Measurements from ENCODE around the gene CLPTM1L.
"Not testable (repeated sequence)": the region's sequence is repeated elsewhere in the genome, so short reads cannot be mapped to it uniquely, and the experiment has no call there.

The CLPTM1L gene

DNA sequence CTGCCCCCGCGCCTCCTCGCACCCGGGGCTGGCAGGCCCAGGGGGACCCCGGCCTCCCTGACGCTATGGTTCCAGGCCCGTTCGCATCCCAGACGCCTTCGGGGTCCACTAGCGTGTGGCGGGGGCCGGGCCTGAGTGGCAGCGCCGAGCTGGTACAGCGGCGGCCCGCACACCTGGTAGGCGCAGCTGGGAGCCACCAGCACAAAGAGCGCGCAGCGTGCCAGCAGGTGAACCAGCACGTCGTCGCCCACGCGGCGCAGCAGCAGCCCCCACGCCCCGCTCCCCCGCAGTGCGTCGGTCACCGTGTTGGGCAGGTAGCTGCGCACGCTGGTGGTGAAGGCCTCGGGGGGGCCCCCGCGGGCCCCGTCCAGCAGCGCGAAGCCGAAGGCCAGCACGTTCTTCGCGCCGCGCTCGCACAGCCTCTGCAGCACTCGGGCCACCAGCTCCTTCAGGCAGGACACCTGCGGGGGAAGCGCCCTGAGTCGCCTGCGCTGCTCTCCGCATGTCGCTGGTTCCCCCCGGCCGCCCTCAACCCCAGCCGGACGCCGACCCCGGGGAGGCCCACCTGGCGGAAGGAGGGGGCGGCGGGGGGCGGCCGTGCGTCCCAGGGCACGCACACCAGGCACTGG, 50.6 kb downstream of the CLPTM1L start:
- Histone ChIP-seq H3K4me1 (ENCODE audit: control insufficient read depth, insufficient read depth, low read length) (peaks cover 3% of the 10 kb centered on the region; the same call in 1 of the 2 replicates), H3K27ac (ENCODE audit: low read depth, low read length) (no peak overlapping the region), H3K36me3 (ENCODE audit: control insufficient read depth, insufficient read depth, low read length) (no peaks in the 10 kb centered on the region), H3K9ac (ENCODE audit: low read length) (peak overlapping the region; percentile 44), H3K9me3 (ENCODE audit: control insufficient read depth, insufficient read depth, low read depth, low read length) (no peaks in the 10 kb centered on the region), H3K4me3 (ENCODE audit: low read depth, low read length) (peak overlapping the region; percentile 75), H3K27me3 (ENCODE audit: control insufficient read depth, insufficient read depth, low read length) (peaks cover 36% of the 10 kb centered on the region)

DNA sequence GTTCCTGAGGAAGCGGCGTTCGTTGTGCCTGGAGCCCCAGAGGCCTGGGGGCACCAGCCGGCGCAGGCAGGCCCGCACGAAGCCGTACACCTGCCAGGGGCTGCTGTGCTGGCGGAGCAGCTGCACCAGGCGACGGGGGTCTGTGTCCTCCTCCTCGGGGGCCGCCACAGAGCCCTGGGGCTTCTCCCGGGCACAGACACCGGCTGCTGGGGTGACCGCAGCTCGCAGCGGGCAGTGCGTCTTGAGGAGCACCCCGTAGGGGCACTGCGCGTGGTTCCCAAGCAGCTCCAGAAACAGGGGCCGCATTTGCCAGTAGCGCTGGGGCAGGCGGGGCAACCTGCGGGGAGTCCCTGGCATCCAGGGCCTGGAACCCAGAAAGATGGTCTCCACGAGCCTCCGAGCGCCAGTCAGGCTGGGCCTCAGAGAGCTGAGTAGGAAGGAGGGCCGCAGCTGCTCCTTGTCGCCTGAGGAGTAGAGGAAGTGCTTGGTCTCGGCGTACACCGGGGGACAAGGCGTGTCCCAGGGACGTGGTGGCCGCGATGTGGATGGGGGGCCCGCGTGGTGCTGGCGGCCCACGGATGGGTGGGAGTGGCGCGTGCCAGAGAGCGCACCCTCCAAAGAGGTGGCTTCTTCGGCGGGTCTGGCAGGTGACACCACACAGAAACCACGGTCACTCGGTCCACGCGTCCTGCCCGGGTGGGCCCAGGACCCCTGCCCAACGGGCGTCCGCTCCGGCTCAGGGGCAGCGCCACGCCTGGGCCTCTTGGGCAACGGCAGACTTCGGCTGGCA, 51.3 kb downstream of the CLPTM1L start:
- H3K4me1 ChIP-seq (ENCODE audit: control insufficient read depth, insufficient read depth, low read length), result peaks cover 3% of the 10 kb centered on the region; the same call in 1 of the 2 replicates
- H3K27ac ChIP-seq (ENCODE audit: low read depth, low read length), result no peak overlapping the region
- peak overlapping the region; percentile 75; the same call in 1 of the 2 replicates for H3K4me3 ChIP-seq (ENCODE audit: low read depth, low read length)

DNA sequence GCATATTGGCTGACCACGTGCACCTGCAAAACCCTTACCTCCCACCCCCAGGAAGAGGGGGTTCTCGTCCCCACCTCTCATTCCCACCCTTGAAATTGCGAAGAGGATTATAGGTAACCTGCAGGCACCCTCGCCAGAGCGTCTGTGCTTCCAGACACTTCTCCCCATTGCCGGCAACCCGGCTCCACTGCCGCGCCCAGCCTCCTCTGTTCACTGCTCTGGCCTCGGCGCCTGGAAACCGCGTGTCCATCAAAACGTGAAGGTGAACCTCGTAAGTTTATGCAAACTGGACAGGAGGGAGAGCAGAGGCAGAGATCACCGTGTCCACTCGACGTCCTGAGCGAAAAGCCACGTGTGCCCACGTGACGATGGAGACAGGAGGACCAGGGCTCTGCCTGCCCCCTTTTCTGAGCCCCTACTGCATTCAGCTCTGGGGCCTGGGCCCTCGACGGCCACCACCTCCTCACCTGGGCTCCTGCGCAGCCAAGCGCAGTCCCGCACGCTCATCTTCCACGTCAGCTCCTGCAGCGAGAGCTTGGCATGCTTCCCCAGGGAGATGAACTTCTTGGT, 52.0 kb downstream of the CLPTM1L start:
- Histone ChIP-seq H3K9me3 (ENCODE audit: control insufficient read depth, insufficient read depth, low read depth, low read length) (no peaks in the 10 kb centered on the region), H3K27me3 (ENCODE audit: control insufficient read depth, insufficient read depth, low read length) (peaks cover 36% of the 10 kb centered on the region), H3K36me3 (ENCODE audit: control insufficient read depth, insufficient read depth, low read length) (peaks cover 9% of the 10 kb centered on the region), H3K4me1 (ENCODE audit: control insufficient read depth, insufficient read depth, low read length) (peaks cover 3% of the 10 kb centered on the region; the same call in 1 of the 2 replicates), H3K4me3 (ENCODE audit: low read depth, low read length) (no peak overlapping the region), H3K9ac (ENCODE audit: low read length) (no peak overlapping the region), H3K27ac (ENCODE audit: low read depth, low read length) (no peak overlapping the region)

More for the DNA sequence above, 51.3 kb downstream of the CLPTM1L start:
- Histone ChIP-seq H3K36me3 (ENCODE audit: control insufficient read depth, insufficient read depth, low read length) (peaks cover 2% of the 10 kb centered on the region; the same call in 1 of the 2 replicates), H3K27me3 (ENCODE audit: control insufficient read depth, insufficient read depth, low read length) (peaks cover 36% of the 10 kb centered on the region), H3K9me3 (ENCODE audit: control insufficient read depth, insufficient read depth, low read depth, low read length) (no peaks in the 10 kb centered on the region), H3K9ac (ENCODE audit: low read length) (no peak overlapping the region)

DNA sequence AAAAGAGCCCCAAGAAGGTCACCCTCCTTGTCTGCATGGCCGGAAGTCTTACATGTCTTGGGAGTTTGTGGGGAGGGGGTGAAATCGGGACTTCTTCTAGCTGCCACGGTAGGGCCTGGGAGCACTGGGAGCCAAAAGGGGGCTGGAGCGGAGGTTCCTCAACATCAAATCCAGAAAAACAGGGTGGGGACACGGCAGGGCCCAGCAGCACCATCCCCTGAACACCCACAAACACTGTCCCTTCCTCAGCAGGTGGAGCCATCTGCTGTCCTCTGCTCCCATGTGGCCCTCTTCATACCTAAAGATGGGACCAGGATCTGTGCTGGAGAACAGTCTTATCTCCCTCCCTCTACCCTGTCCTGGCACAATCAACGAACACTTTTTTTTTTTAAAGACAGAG, 52.8 kb downstream of the CLPTM1L start:
- Histone ChIP-seq H3K9ac (ENCODE audit: low read length) (no peak overlapping the region), H3K4me3 (ENCODE audit: low read depth, low read length) (no peak overlapping the region), H3K4me1 (ENCODE audit: control insufficient read depth, insufficient read depth, low read length) (peaks cover 3% of the 10 kb centered on the region; the same call in 1 of the 2 replicates)

DNA sequence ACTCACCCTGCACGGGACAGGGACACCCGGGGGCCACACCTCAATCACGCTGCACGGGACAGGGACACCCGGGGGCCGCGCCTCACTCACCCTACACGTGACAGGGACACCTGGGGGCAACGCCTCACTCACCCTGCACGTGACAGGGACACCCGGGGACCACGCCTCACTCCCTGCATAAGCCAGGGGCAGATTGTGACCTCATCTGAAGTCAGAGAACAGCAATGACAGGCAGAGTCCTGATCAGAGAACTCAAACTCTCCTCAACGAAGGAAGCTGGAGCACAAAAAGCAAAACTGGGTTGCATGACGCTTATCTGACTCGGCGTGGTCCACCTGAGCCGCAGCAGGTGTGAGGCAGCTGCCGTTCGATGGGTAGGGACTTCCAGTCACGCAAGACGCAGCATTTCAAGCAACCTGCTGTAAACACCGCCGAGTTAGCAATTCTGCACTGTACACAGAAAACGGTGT, 53.3 kb downstream of the CLPTM1L start:
- H3K4me1 ChIP-seq (ENCODE audit: control insufficient read depth, insufficient read depth, low read length), result peaks cover 3% of the 10 kb centered on the region; the same call in 1 of the 2 replicates
- no peak overlapping the region for H3K9ac ChIP-seq (ENCODE audit: low read length)
- no peaks in the 10 kb centered on the region for H3K9me3 ChIP-seq (ENCODE audit: control insufficient read depth, insufficient read depth, low read depth, low read length)
- no peak overlapping the region for H3K4me3 ChIP-seq (ENCODE audit: low read depth, low read length)
- peaks cover 9% of the 10 kb centered on the region for H3K36me3 ChIP-seq (ENCODE audit: control insufficient read depth, insufficient read depth, low read length)
- H3K27ac ChIP-seq (ENCODE audit: low read depth, low read length), result no peak overlapping the region
- H3K27me3 ChIP-seq (ENCODE audit: control insufficient read depth, insufficient read depth, low read length), result peaks cover 30% of the 10 kb centered on the region

More for the DNA sequence above, 52.8 kb downstream of the CLPTM1L start:
- Histone ChIP-seq H3K27ac (ENCODE audit: low read depth, low read length) (no peak overlapping the region), H3K27me3 (ENCODE audit: control insufficient read depth, insufficient read depth, low read length) (peaks cover 34% of the 10 kb centered on the region), H3K9me3 (ENCODE audit: control insufficient read depth, insufficient read depth, low read depth, low read length) (no peaks in the 10 kb centered on the region), H3K36me3 (ENCODE audit: control insufficient read depth, insufficient read depth, low read length) (peaks cover 9% of the 10 kb centered on the region)

DNA sequence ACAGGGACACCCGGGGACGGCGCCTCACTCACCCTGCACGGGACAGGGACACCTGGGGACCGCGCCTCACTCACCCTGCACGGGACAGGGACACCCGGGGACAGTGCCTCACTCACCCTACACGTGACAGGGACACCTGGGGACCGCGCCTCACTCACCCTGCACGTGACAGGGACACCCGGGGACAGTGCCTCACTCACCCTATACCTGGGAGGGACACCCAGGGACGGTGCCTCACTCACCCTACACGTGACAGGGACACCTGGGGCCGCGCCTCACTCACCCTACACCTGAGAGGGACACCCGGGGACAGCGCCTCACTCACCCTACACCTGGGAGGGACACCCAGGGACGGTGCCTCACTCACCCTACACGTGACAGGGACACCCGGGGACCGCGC, 53.9 kb downstream of the CLPTM1L start:
- H3K36me3 ChIP-seq (ENCODE audit: control insufficient read depth, insufficient read depth, low read length); H3K27ac ChIP-seq (ENCODE audit: low read depth, low read length); H3K4me3 ChIP-seq (ENCODE audit: low read depth, low read length); H3K4me1 ChIP-seq (ENCODE audit: control insufficient read depth, insufficient read depth, low read length); H3K9me3 ChIP-seq (ENCODE audit: control insufficient read depth, insufficient read depth, low read depth, low read length); H3K9ac ChIP-seq (ENCODE audit: low read length): not testable (repeated sequence)
- H3K27me3 ChIP-seq (ENCODE audit: control insufficient read depth, insufficient read depth, low read length), result peaks cover 23% of the 10 kb centered on the region

DNA sequence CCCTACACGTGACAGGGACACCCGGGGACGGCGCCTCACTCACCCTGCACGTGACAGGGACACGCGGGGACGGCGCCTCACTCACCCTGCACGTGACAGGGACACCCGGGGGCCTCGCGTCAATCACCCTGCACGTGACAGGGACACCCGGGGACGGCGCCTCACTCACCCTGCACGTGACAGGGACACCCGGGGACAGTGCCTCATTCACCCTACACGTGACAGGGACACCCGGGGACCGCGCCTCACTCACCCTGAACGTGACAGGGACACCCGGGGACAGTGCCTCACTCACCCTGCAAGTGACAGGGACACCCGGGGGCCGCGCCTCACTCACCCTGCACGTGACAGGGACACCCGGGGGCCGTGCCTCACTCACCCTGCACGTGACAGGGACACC, 55.3 kb downstream of the CLPTM1L start:
- Histone ChIP-seq H3K27me3 (ENCODE audit: control insufficient read depth, insufficient read depth, low read length) (peaks cover 11% of the 10 kb centered on the region), H3K36me3 (ENCODE audit: control insufficient read depth, insufficient read depth, low read length) (peaks cover 12% of the 10 kb centered on the region)
- H3K27ac ChIP-seq (ENCODE audit: low read depth, low read length); H3K9me3 ChIP-seq (ENCODE audit: control insufficient read depth, insufficient read depth, low read depth, low read length); H3K4me1 ChIP-seq (ENCODE audit: control insufficient read depth, insufficient read depth, low read length); H3K4me3 ChIP-seq (ENCODE audit: low read depth, low read length); H3K9ac ChIP-seq (ENCODE audit: low read length): not testable (repeated sequence)

DNA sequence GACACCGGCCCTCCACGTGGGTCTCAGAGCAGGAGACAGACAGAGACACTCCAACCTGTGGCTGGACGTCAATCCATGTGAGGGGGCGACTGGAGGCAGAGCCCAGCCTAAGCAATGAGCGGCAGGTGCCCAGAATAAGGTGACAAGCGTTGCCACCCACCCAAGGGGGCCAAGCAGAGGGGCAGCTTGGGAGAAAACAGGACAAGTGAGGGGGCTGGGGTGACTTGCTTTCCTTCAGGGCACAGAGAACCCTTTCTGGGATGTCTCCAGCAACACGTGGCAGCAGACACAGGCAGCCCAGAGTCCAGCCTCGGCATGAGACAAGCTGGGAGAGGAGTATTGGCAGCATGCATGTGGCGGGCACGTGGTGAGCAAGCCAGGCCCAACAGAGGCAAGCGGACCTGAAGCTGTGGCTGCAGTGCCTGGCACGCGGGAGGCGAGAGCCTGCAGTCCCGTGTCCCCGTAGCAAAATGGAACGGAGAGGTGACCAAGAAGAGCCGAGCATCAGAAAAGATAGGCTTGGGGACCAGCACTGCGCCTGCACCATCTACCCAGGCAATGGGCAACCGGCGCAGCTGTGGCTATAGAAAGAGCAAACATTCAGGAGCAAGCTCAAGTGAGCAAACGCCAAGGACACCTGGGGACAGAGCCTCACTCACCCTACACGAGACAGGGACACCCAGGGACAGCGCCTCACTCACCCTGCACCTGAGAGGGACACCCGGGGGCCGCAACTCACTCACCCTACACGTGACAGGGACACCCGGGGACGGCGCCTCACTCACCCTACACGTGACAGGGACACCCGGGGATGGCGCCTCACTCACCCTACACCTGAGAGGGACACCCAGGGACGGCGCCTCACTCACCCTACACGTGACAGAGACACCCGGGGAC, 56.2 kb downstream of the CLPTM1L start:
- Histone ChIP-seq H3K27me3 (ENCODE audit: control insufficient read depth, insufficient read depth, low read length) (peaks cover 2% of the 10 kb centered on the region; the same call in 1 of the 2 replicates), H3K9me3 (ENCODE audit: control insufficient read depth, insufficient read depth, low read depth, low read length) (no peaks in the 10 kb centered on the region), H3K4me3 (ENCODE audit: low read depth, low read length) (no peak overlapping the region), H3K27ac (ENCODE audit: low read depth, low read length) (no peak overlapping the region), H3K36me3 (ENCODE audit: control insufficient read depth, insufficient read depth, low read length) (peaks cover 12% of the 10 kb centered on the region), H3K9ac (ENCODE audit: low read length) (no peak overlapping the region), H3K4me1 (ENCODE audit: control insufficient read depth, insufficient read depth, low read length) (no peaks in the 10 kb centered on the region)

DNA sequence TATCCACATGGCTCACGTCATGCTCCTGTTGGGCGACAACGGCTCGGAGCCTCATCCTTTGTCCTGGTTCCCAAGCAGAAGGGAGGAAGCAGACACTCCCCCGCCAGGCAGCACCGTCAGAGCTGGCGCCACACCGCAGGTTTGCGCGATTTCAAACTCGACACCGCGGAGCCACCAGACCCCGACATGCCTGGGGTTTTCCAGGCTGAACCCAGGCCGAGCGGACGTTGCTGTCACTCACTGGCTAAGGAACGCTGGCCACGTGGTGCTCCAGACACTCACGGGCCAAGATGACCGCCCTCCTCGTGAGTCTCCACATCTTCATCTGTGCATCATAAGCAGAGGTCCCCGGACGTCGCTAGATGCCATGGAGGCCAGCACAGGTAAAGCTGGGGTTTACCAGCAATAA, 59.0 kb downstream of the CLPTM1L start:
- Histone ChIP-seq H3K27me3 (ENCODE audit: control insufficient read depth, insufficient read depth, low read length) (no peaks in the 10 kb centered on the region), H3K9me3 (ENCODE audit: control insufficient read depth, insufficient read depth, low read depth, low read length) (no peaks in the 10 kb centered on the region), H3K36me3 (ENCODE audit: control insufficient read depth, insufficient read depth, low read length) (peaks cover 12% of the 10 kb centered on the region), H3K4me1 (ENCODE audit: control insufficient read depth, insufficient read depth, low read length) (no peaks in the 10 kb centered on the region), H3K9ac (ENCODE audit: low read length) (no peak overlapping the region), H3K4me3 (ENCODE audit: low read depth, low read length) (no peak overlapping the region), H3K27ac (ENCODE audit: low read depth, low read length) (no peak overlapping the region)

DNA sequence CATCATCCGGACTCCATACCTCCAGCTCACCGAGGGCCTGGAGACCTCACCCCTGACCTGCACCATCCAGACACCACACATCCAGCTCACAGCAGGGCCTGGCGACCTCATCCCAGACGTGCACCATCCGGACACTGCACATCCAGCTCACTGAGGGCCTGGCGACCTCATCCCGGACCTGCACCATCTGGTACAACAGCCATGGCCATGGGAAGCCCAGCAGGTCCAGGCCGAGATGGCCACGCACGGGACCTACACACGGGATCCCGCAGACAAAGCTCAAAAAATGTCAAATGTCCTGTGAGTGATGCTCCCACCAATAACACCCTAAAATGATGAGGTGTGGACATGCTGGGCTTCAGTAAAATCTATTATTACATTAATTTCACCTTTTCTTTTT, 59.8 kb downstream of the CLPTM1L start:
- H3K9me3 ChIP-seq (ENCODE audit: control insufficient read depth, insufficient read depth, low read depth, low read length), result no peaks in the 10 kb centered on the region
- H3K27me3 ChIP-seq (ENCODE audit: control insufficient read depth, insufficient read depth, low read length), result no peaks in the 10 kb centered on the region
- no peak overlapping the region for H3K4me3 ChIP-seq (ENCODE audit: low read depth, low read length)
- H3K36me3 ChIP-seq (ENCODE audit: control insufficient read depth, insufficient read depth, low read length), result peaks cover 12% of the 10 kb centered on the region
- H3K27ac ChIP-seq (ENCODE audit: low read depth, low read length), result no peak overlapping the region
- no peak overlapping the region for H3K9ac ChIP-seq (ENCODE audit: low read length)
- H3K4me1 ChIP-seq (ENCODE audit: control insufficient read depth, insufficient read depth, low read length), result no peaks in the 10 kb centered on the region

Data from HUES6 (cell line).